GM08714 (cell line): ENCODE measurements around the gene ANKRD13A.
"Not testable (repeated sequence)": the region's sequence is repeated elsewhere in the genome, so short reads cannot be mapped to it uniquely, and the experiment has no call there.

Experiments
- H3K4me3 ChIP-seq: fragments of 200-500 bp; sonication (Bioruptor generic); 2 replicates; pipeline ENCODE4 v1.5.1; 2014; ENCODE audit warnings: mild to moderate bottlenecking, low read length, inconsistent platforms
- ZNF274 ChIP-seq: IDR thresholded peaks from 2 replicates; pipeline ENCODE4 v1.6.1; 2012; ENCODE audit warnings: mild to moderate bottlenecking, low read depth, low read length

The ANKRD13A gene

GRCh38 chr12:110039085-110039807 is 40.0 kb downstream of the ANKRD13A start:
- TF ChIP-seq ZNF274, result no peak
- no peak overlapping the region for H3K4me3 ChIP-seq

- TF ChIP-seq ZNF274, result no peak
- H3K4me3 ChIP-seq, result no peak overlapping the region
Measured at GRCh38 chr12:110042264-110042663, 43.0 kb downstream of the ANKRD13A start.

- no peak for TF ChIP-seq ZNF274
- H3K4me3 ChIP-seq, result no peak overlapping the region
Measured at GRCh38 chr12:110046451-110047187, 47.4 kb downstream of the ANKRD13A start.

- no peak for TF ChIP-seq ZNF274
- peak overlapping the region; percentile 77 for H3K4me3 ChIP-seq
Measured at GRCh38 chr12:110047297-110047940, 48.2 kb downstream of the ANKRD13A start.

GRCh38 chr12:110048242-110049027 is 49.2 kb downstream of the ANKRD13A start, which contains the start of gene C12orf76:
Gene C12orf76, minus strand, starts transcription at chr12:110048522. Its CDS starts 27 bp downstream, at chr12:110048495.
- no peak for TF ChIP-seq ZNF274

GRCh38 chr12:110049034-110049433 is 49.8 kb downstream of the ANKRD13A start:
- peak overlapping the region; percentile 77 for H3K4me3 ChIP-seq

More at GRCh38 chr12:110048242-110049027, 49.2 kb downstream of the ANKRD13A start, which contains the start of gene C12orf76:
- H3K4me3 ChIP-seq, result peak within 1 kb of the TSS; percentile 77

GRCh38 chr12:110049666-110050065 is 50.4 kb downstream of the ANKRD13A start:
- not testable (repeated sequence) for H3K4me3 ChIP-seq

- TF ChIP-seq ZNF274, result no peak
- H3K4me3 ChIP-seq, result no peak overlapping the region
Measured at GRCh38 chr12:110050927-110051326, 51.7 kb downstream of the ANKRD13A start.

GRCh38 chr12:110055375-110056352 is 56.4 kb downstream of the ANKRD13A start:
- not testable (repeated sequence) for H3K4me3 ChIP-seq

- H3K4me3 ChIP-seq, result not testable (repeated sequence)
Measured at GRCh38 chr12:110056643-110057042, 57.4 kb downstream of the ANKRD13A start.

GRCh38 chr12:110058875-110059615 is 59.8 kb downstream of the ANKRD13A start:
- TF ChIP-seq ZNF274, result no peak
- no peak overlapping the region for H3K4me3 ChIP-seq

GRCh38 chr12:110059651-110060000 is 60.4 kb downstream of the ANKRD13A start:
- H3K4me3 ChIP-seq, result no peak overlapping the region
- TF ChIP-seq ZNF274, result no peak

- no peak for TF ChIP-seq ZNF274
- no peak overlapping the region for H3K4me3 ChIP-seq
Measured at GRCh38 chr12:110062241-110062640, 63.0 kb downstream of the ANKRD13A start.
